ENCODE data around the gene CCDC60. TPM values are rescaled to one million over a fixed set of nuclear protein-coding genes. Genes with fewer than 3 reads are reported as not detected.

Gene CCDC60
- total and polyA plus RNA-seq, 4 experiments from 2014 or later = not detected

GRCh38 chr12:119383206-119383605, 48.7 kb downstream of the CCDC60 start:
- Mint-ChIP-seq H3K36me3 (no peaks in the 10 kb centered on the region), H3K4me1 (no peaks in the 10 kb centered on the region), H3K27me3 (peaks cover 1 to 2% of the 10 kb centered on the region in 2 donors), H3K27ac (no peak overlapping the region), H3K9me3 (peaks cover 0 to 4% (median 0%) of the 10 kb centered on the region in 8 donors), H3K4me3 (no peak overlapping the region)
- Histone ChIP-seq H3K4me1 (ENCODE audit: insufficient read depth, low read length) (no peaks in the 10 kb centered on the region), H3K9me3 (ENCODE audit: control insufficient read depth in 1 of 2, low read length in 2 of 2) (no peaks in the 10 kb centered on the region), H3K36me3 (ENCODE audit: insufficient read depth, low read length) (no peaks in the 10 kb centered on the region), H3K4me3 (ENCODE audit: low read length in 2 of 2) (no peak overlapping the region), H3K27me3 (ENCODE audit: insufficient read depth, low read length) (no peaks in the 10 kb centered on the region), H3K27ac (ENCODE audit: low read depth, low read length) (no peak overlapping the region)
- ChIA-PET POLR2A (ENCODE audit: partially characterized antibody) (no interaction called here), CTCF (ENCODE audit: partially characterized antibody) (no interaction called here)
- no peak for DNase-seq
- intact Hi-C loops (cut with micrococcal nuclease) = no loop called here

- Histone ChIP-seq H3K27me3 (ENCODE audit: insufficient read depth, low read length) (no peaks in the 10 kb centered on the region), H3K9me3 (ENCODE audit: control insufficient read depth in 1 of 2, low read length in 2 of 2) (no peaks in the 10 kb centered on the region), H3K36me3 (ENCODE audit: insufficient read depth, low read length) (no peaks in the 10 kb centered on the region), H3K4me3 (ENCODE audit: low read length in 2 of 2) (no peak overlapping the region), H3K4me1 (ENCODE audit: insufficient read depth, low read length) (no peaks in the 10 kb centered on the region), H3K27ac (ENCODE audit: low read depth, low read length) (no peak overlapping the region)
- ChIA-PET CTCF (ENCODE audit: partially characterized antibody) (no interaction called here), POLR2A (ENCODE audit: partially characterized antibody) (no interaction called here)
- Mint-ChIP-seq H3K27ac (no peak overlapping the region), H3K4me3 (no peak overlapping the region), H3K36me3 (no peaks in the 10 kb centered on the region), H3K27me3 (peaks cover 1 to 4% of the 10 kb centered on the region in 2 donors), H3K9me3 (peaks cover 0 to 4% (median 0%) of the 10 kb centered on the region in 8 donors), H3K4me1 (no peaks in the 10 kb centered on the region)
- no peak for DNase-seq
- intact Hi-C loops (cut with micrococcal nuclease) = no loop called here
Measured at GRCh38 chr12:119384340-119384739, 49.8 kb downstream of the CCDC60 start.

- Histone ChIP-seq H3K9me3 (ENCODE audit: control insufficient read depth in 1 of 2, low read length in 2 of 2) (no peaks in the 10 kb centered on the region), H3K4me1 (ENCODE audit: insufficient read depth, low read length) (no peaks in the 10 kb centered on the region), H3K27me3 (ENCODE audit: insufficient read depth, low read length) (no peaks in the 10 kb centered on the region), H3K36me3 (ENCODE audit: insufficient read depth, low read length) (no peaks in the 10 kb centered on the region), H3K27ac (ENCODE audit: low read depth, low read length) (no peak overlapping the region), H3K4me3 (ENCODE audit: low read length in 2 of 2) (no peak overlapping the region)
- H3K27me3 Mint-ChIP-seq = peaks cover 1 to 4% of the 10 kb centered on the region in 2 donors
- no peak for DNase-seq
- no peaks in the 10 kb centered on the region for H3K4me1 Mint-ChIP-seq
- H3K4me3 Mint-ChIP-seq = no peak overlapping the region
- H3K27ac Mint-ChIP-seq = no peak overlapping the region
- ChIA-PET POLR2A (ENCODE audit: partially characterized antibody) (no interaction called here), CTCF (ENCODE audit: partially characterized antibody) (no interaction called here)
- no peaks in the 10 kb centered on the region for H3K36me3 Mint-ChIP-seq
- intact Hi-C loops (cut with micrococcal nuclease) = no loop called here
- peaks cover 0 to 4% (median 0%) of the 10 kb centered on the region in 8 donors for H3K9me3 Mint-ChIP-seq
Measured at GRCh38 chr12:119385659-119386058, 51.1 kb downstream of the CCDC60 start.

DNA sequence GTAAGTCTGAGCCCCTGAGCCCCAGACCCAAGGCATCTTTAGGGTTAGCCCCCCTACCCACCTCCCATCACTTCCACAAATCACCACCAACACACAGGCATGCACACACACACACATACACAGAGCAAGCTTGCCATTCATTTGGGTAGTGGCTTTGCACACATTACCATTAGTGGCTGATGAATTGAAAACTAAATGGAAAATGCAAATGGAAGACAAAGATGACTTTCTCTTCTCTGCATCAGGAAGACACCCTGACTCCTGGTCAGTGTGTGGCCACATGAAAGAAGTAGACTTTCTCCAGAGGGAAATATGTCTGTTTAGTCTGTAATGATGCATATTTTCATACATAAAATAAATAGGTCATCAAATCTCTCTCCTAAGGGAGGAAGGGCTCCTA, 55.2 kb downstream of the CCDC60 start:
- no peak overlapping the region for H3K27ac Mint-ChIP-seq
- no peaks in the 10 kb centered on the region for H3K4me1 Mint-ChIP-seq
- peaks cover 1 to 4% of the 10 kb centered on the region in 2 donors for H3K27me3 Mint-ChIP-seq
- peaks cover 0 to 2% (median 0%) of the 10 kb centered on the region in 8 donors for H3K9me3 Mint-ChIP-seq
- H3K9me3 ChIP-seq (ENCODE audit: control insufficient read depth in 1 of 2, low read length in 2 of 2) = no peaks in the 10 kb centered on the region
- H3K4me3 ChIP-seq (ENCODE audit: low read length in 2 of 2) = no peak overlapping the region
- H3K36me3 Mint-ChIP-seq = no peaks in the 10 kb centered on the region
- H3K27ac ChIP-seq (ENCODE audit: low read depth, low read length) = no peak overlapping the region
- H3K27me3 ChIP-seq (ENCODE audit: insufficient read depth, low read length) = no peaks in the 10 kb centered on the region
- no peaks in the 10 kb centered on the region for H3K36me3 ChIP-seq (ENCODE audit: insufficient read depth, low read length)
- DNase-seq = no peak
- ChIA-PET CTCF (ENCODE audit: partially characterized antibody) (no interaction called here), POLR2A (ENCODE audit: partially characterized antibody) (no interaction called here)
- no peaks in the 10 kb centered on the region for H3K4me1 ChIP-seq (ENCODE audit: insufficient read depth, low read length)
- intact Hi-C loops (cut with micrococcal nuclease) = no loop called here
- H3K4me3 Mint-ChIP-seq = no peak overlapping the region

- Mint-ChIP-seq H3K27ac (no peak overlapping the region), H3K36me3 (no peaks in the 10 kb centered on the region), H3K4me3 (no peak overlapping the region), H3K27me3 (peaks cover 1 to 3% of the 10 kb centered on the region in 2 donors), H3K9me3 (peaks cover 0 to 3% (median 0%) of the 10 kb centered on the region in 8 donors), H3K4me1 (no peaks in the 10 kb centered on the region)
- Histone ChIP-seq H3K4me1 (ENCODE audit: insufficient read depth, low read length) (no peaks in the 10 kb centered on the region), H3K36me3 (ENCODE audit: insufficient read depth, low read length) (no peaks in the 10 kb centered on the region), H3K27me3 (ENCODE audit: insufficient read depth, low read length) (no peaks in the 10 kb centered on the region), H3K9me3 (ENCODE audit: control insufficient read depth in 1 of 2, low read length in 2 of 2) (no peaks in the 10 kb centered on the region), H3K4me3 (ENCODE audit: low read length in 2 of 2) (no peak overlapping the region), H3K27ac (ENCODE audit: low read depth, low read length) (no peak overlapping the region)
- no peak for DNase-seq
- ChIA-PET POLR2A (ENCODE audit: partially characterized antibody) (no interaction called here), CTCF (ENCODE audit: partially characterized antibody) (interaction anchor here (1.0 kb wide), 1 partner anchor 21 kb away, joined by 3 read pairs; no protein-coding TSS in a partner anchor)
- intact Hi-C loops (cut with micrococcal nuclease) = no loop called here
Measured at GRCh38 chr12:119391673-119392072, 57.1 kb downstream of the CCDC60 start.

GRCh38 chr12:119393677-119394076, 59.1 kb downstream of the CCDC60 start:
- intact Hi-C loops (cut with micrococcal nuclease) = no loop called here
- H3K27me3 ChIP-seq (ENCODE audit: insufficient read depth, low read length) = no peaks in the 10 kb centered on the region
- no peaks in the 10 kb centered on the region for H3K36me3 ChIP-seq (ENCODE audit: insufficient read depth, low read length)
- Mint-ChIP-seq H3K4me3 (no peak overlapping the region), H3K9me3 (peaks cover 0 to 3% (median 0%) of the 10 kb centered on the region in 8 donors), H3K27ac (no peak overlapping the region), H3K27me3 (peaks cover 1% of the 10 kb centered on the region in 2 donors), H3K4me1 (no peaks in the 10 kb centered on the region), H3K36me3 (no peaks in the 10 kb centered on the region)
- DNase-seq = no peak
- no peaks in the 10 kb centered on the region for H3K4me1 ChIP-seq (ENCODE audit: insufficient read depth, low read length)
- no peak overlapping the region for H3K27ac ChIP-seq (ENCODE audit: low read depth, low read length)
- no peak overlapping the region for H3K4me3 ChIP-seq (ENCODE audit: low read length in 2 of 2)
- no peaks in the 10 kb centered on the region for H3K9me3 ChIP-seq (ENCODE audit: control insufficient read depth in 1 of 2, low read length in 2 of 2)
- CTCF ChIA-PET (ENCODE audit: partially characterized antibody) = no interaction called here
- POLR2A ChIA-PET (ENCODE audit: partially characterized antibody) = no interaction called here

DNA sequence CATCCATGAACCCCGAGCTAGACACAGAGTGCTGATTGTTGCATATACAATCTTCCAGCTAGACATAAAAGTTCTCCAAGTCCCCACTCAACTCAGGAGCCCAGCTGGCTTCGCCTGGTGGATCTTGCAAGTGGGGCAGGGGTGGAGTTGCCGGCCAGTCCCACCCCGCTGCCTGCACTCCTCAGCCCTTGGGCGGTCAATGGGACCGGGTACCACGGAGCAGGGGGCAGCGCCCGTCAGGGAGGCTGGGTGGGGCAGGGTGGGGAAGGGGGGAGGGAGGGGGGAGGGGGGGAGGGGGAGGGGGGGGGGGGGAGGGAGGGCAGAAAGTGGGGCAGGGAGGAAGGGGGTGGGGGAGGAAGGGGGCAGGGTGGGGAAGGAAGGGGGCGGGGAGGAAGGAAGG, 63.0 kb downstream of the CCDC60 start:
- CTCF ChIA-PET (ENCODE audit: partially characterized antibody) = interaction anchor here (1.0 kb wide), 1 partner anchor 15 kb away, joined by 3 read pairs; no protein-coding TSS in a partner anchor
- Mint-ChIP-seq H3K4me3 (no peak overlapping the region), H3K27me3 (peaks cover 0 to 3% of the 10 kb centered on the region in 2 donors), H3K36me3 (no peaks in the 10 kb centered on the region), H3K27ac (no peak overlapping the region), H3K4me1 (no peaks in the 10 kb centered on the region), H3K9me3 (peaks cover 0 to 3% (median 0%) of the 10 kb centered on the region in 8 donors)
- intact Hi-C loops (cut with micrococcal nuclease) = no loop called here
- DNase-seq = no peak
- H3K4me1 ChIP-seq (ENCODE audit: insufficient read depth, low read length) = no peaks in the 10 kb centered on the region
- H3K27me3 ChIP-seq (ENCODE audit: insufficient read depth, low read length) = no peaks in the 10 kb centered on the region
- no peaks in the 10 kb centered on the region for H3K36me3 ChIP-seq (ENCODE audit: insufficient read depth, low read length)
- no peak overlapping the region for H3K27ac ChIP-seq (ENCODE audit: low read depth, low read length)
- POLR2A ChIA-PET (ENCODE audit: partially characterized antibody) = no interaction called here
- H3K9me3 ChIP-seq (ENCODE audit: control insufficient read depth in 1 of 2, low read length in 2 of 2) = no peaks in the 10 kb centered on the region
- H3K4me3 ChIP-seq (ENCODE audit: low read length in 2 of 2) = no peak overlapping the region

DNA sequence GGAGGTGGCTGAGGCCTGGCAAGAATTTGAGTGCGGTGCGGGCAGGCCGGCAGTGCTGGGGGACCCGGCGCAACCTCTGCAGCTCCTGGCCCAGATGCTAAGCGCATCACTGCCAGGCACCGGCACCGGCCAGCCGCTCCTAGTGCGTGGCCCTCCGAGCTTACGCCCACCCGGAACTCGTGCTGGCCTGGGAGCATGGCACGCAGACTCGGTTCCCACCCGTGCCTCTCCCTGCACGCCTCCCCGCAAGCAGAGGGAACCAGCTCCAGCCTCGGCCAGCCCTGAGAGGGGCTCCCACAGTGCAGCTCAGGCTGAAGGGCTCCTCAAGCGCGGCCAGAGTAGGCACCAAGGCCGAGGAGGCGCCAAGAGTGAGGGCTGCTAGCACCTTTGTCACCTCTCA, 63.7 kb downstream of the CCDC60 start:
- no peak for DNase-seq
- no peak overlapping the region for H3K4me3 ChIP-seq (ENCODE audit: low read length in 2 of 2)
- H3K27me3 ChIP-seq (ENCODE audit: insufficient read depth, low read length) = no peaks in the 10 kb centered on the region
- ChIA-PET CTCF (ENCODE audit: partially characterized antibody) (no interaction called here), POLR2A (ENCODE audit: partially characterized antibody) (no interaction called here)
- intact Hi-C loops (cut with micrococcal nuclease) = no loop called here
- Mint-ChIP-seq H3K4me3 (no peak overlapping the region), H3K4me1 (no peaks in the 10 kb centered on the region), H3K27ac (no peak overlapping the region), H3K36me3 (no peaks in the 10 kb centered on the region), H3K9me3 (peaks cover 0 to 3% (median 0%) of the 10 kb centered on the region in 8 donors), H3K27me3 (peaks cover 0 to 3% of the 10 kb centered on the region in 2 donors)
- H3K36me3 ChIP-seq (ENCODE audit: insufficient read depth, low read length) = no peaks in the 10 kb centered on the region
- H3K9me3 ChIP-seq (ENCODE audit: control insufficient read depth in 1 of 2, low read length in 2 of 2) = no peaks in the 10 kb centered on the region
- H3K4me1 ChIP-seq (ENCODE audit: insufficient read depth, low read length) = no peaks in the 10 kb centered on the region
- no peak overlapping the region for H3K27ac ChIP-seq (ENCODE audit: low read depth, low read length)

All from CD4-positive, alpha-beta memory T cell (primary cell).